Colonic mucosa (tissue), 4 donors: ENCODE data around the gene PLXNA2. TPM values are rescaled to one million over a fixed set of nuclear protein-coding genes. Genes with fewer than 3 reads are reported as not detected.

ENCODE experiments used
- DNase-seq: peaks from one replicate; pipeline ENCODE4 v3.0.0-alpha.2; 2020
- H3K27ac ChIP-seq: fragments of 200-600 bp; one replicate; pipeline ENCODE4 v1.8.0; 2021
- H3K27me3 ChIP-seq: fragments of 200-600 bp; one replicate; pipeline ENCODE4 v1.8.0; 2021
- H3K36me3 ChIP-seq: fragments of 200-600 bp; one replicate; pipeline ENCODE4 v1.8.0; 2021
- H3K4me1 ChIP-seq: fragments of 200-600 bp; one replicate; pipeline ENCODE4 v1.8.0; 2021; ENCODE audit warnings: mild to moderate bottlenecking
- H3K4me3 ChIP-seq: fragments of 200-600 bp; one replicate; pipeline ENCODE4 v1.8.0; 2021
- H3K9ac ChIP-seq, 2 donors: one replicate each; pipeline ENCODE4 v1.7.0; 2013; ENCODE audit warnings: control low read depth in 2 of 2, low read depth in 2 of 2, low read length in 2 of 2
- H3K9me3 ChIP-seq: fragments of 200-600 bp; one replicate; pipeline ENCODE4 v1.8.0; 2021
- intact Hi-C: fragments of 100-400 bp; cut with DNase I; formaldehyde crosslinking; loops from one replicate; pipeline ENCODE4 v1.14.1; 2022
- total RNA-seq, 2 donors: library from RNA; stranded (reverse); fragmentation: NEBNext Ultra II Directional in 1 of 2; extraction: Animal tissue kit (Norgen Biotek cat#: 25700) in 1 of 2; gene quantifications; one replicate each; pipeline ENCODE4 v1.2.1, GENCODE V29; 2021
- TF ChIP-seq, protein P1 (sequence below): fragments of 200-600 bp; IDR thresholded peaks from one replicate; pipeline ENCODE4 v1.8.0; 2022; ENCODE audit warnings: antibody characterized with exemption, mild to moderate bottlenecking
- donor health status: healthy.
- donor health status: DM: no; HTN: no; CAD: no.
- donor health status: DM: no; HTN: no; CAD: no.

Gene PLXNA2
- total RNA-seq, 2 donors from 2014 or later = 46.1 to 81.6 TPM

GRCh38 chr1:208026880-208027438, 217.2 kb downstream of the PLXNA2 start:
- intact Hi-C loops = no loop called here
- TF ChIP-seq, protein P1, sequence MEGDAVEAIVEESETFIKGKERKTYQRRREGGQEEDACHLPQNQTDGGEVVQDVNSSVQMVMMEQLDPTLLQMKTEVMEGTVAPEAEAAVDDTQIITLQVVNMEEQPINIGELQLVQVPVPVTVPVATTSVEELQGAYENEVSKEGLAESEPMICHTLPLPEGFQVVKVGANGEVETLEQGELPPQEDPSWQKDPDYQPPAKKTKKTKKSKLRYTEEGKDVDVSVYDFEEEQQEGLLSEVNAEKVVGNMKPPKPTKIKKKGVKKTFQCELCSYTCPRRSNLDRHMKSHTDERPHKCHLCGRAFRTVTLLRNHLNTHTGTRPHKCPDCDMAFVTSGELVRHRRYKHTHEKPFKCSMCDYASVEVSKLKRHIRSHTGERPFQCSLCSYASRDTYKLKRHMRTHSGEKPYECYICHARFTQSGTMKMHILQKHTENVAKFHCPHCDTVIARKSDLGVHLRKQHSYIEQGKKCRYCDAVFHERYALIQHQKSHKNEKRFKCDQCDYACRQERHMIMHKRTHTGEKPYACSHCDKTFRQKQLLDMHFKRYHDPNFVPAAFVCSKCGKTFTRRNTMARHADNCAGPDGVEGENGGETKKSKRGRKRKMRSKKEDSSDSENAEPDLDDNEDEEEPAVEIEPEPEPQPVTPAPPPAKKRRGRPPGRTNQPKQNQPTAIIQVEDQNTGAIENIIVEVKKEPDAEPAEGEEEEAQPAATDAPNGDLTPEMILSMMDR = no peak
- Histone ChIP-seq H3K27me3 (no peaks in the 10 kb centered on the region), H3K9ac (no peak overlapping the region), H3K4me3 (no peak overlapping the region), H3K36me3 (no peaks in the 10 kb centered on the region), H3K4me1 (peaks cover 7% of the 10 kb centered on the region), H3K9me3 (no peaks in the 10 kb centered on the region), H3K27ac (no peak overlapping the region)
- no peak for DNase-seq

DNA sequence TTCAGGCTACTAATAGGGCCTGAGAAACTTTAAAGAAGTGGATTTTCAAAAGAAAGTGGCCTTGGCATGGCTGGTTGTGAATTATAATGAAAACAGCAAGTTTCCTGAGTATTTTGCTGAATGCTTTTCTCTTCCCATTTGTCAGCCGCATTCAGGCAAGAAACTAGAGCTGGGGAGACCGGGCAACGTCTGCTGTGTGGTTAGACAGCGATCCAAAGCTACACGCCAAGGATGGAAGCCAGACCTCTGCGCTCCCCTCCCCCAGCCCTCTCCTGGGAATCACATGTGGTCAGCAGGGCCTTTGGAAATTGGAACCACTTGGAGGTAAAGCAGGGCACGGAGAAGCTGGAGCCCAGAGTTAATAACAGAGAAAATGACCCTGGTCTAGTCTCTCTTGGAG, 219.2 kb downstream of the PLXNA2 start:
- intact Hi-C loops = loop anchor here (2.0 kb wide), 1 partner anchor 218 kb away; no protein-coding TSS in a partner anchor
- Histone ChIP-seq H3K27ac (no peak overlapping the region), H3K27me3 (no peaks in the 10 kb centered on the region)

GRCh38 chr1:208024406-208024805, 219.8 kb downstream of the PLXNA2 start:
- DNase-seq = no peak

More for the DNA sequence above, 219.2 kb downstream of the PLXNA2 start:
- no peaks in the 10 kb centered on the region for H3K36me3 ChIP-seq
- DNase-seq = no peak
- H3K9ac ChIP-seq = no peak overlapping the region
- no peak overlapping the region for H3K4me3 ChIP-seq
- peaks cover 7% of the 10 kb centered on the region for H3K4me1 ChIP-seq
- no peaks in the 10 kb centered on the region for H3K9me3 ChIP-seq
- TF ChIP-seq, protein P1 = no peak

DNA sequence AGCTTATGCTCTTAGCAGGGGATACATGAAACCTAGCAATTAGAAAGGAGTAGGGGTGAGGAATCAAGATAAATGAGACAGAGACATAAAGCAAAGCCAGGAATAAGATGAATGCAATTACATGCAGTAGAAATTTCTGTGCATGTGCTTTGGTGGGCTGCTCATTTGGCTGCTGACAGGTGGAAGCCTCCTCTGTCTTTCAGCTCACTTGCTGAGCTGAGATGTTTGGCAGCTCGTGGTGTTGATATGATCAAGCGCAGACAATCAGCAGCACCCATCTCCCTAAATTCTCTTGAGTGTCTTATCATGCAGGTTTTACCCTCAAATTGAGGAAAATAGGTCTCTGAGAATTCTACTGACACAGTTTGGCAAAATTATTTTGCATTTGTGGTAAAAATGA, 224.9 kb downstream of the PLXNA2 start:
- Histone ChIP-seq H3K27me3 (no peaks in the 10 kb centered on the region), H3K4me3 (no peak overlapping the region), H3K36me3 (no peaks in the 10 kb centered on the region), H3K27ac (no peak overlapping the region), H3K9me3 (no peaks in the 10 kb centered on the region), H3K9ac (no peak overlapping the region), H3K4me1 (no peaks in the 10 kb centered on the region)
- TF ChIP-seq, protein P1 = no peak
- no peak for DNase-seq
- intact Hi-C loops = no loop called here

More at GRCh38 chr1:208024406-208024805, 219.8 kb downstream of the PLXNA2 start:
- H3K9me3 ChIP-seq = no peaks in the 10 kb centered on the region
- H3K27me3 ChIP-seq = no peaks in the 10 kb centered on the region
- intact Hi-C loops = loop anchor here (2.0 to 5.0 kb wide), 2 partner anchors 68 to 218 kb away; no protein-coding TSS in a partner anchor
- H3K9ac ChIP-seq = no peak overlapping the region
- no peak overlapping the region for H3K4me3 ChIP-seq
- TF ChIP-seq, protein P1 = no peak
- H3K36me3 ChIP-seq = no peaks in the 10 kb centered on the region
- no peak overlapping the region for H3K27ac ChIP-seq
- H3K4me1 ChIP-seq = peaks cover 7% of the 10 kb centered on the region

GRCh38 chr1:208015255-208015654, 228.9 kb downstream of the PLXNA2 start:
- Histone ChIP-seq H3K4me3 (no peak overlapping the region), H3K36me3 (no peaks in the 10 kb centered on the region), H3K27ac (no peak overlapping the region), H3K4me1 (no peaks in the 10 kb centered on the region), H3K9ac (no peak overlapping the region), H3K27me3 (no peaks in the 10 kb centered on the region), H3K9me3 (no peaks in the 10 kb centered on the region)
- intact Hi-C loops = no loop called here
- TF ChIP-seq, protein P1 = no peak
- no peak for DNase-seq
